Endothelial cell of umbilical vein (primary cell): ENCODE results near the gene SPAG16. TPM values are rescaled to one million over a fixed set of nuclear protein-coding genes. Genes with fewer than 3 reads are reported as not detected.

Source experiments
- BruUV-seq: library from RNA; stranded (reverse); fragments of 400-500 nt; replicated peaks from 2 replicates; lab custom pipeline; 2021; lab: Mats Ljungman, UMichigan
- CTCF ChIA-PET: fragments of 300-600, 350-600 bp; sonication (Branson Sonifier 250); formaldehyde crosslinking; loops from one replicate; lab custom pipeline; 2021; ENCODE audit warnings: antibody characterized with exemption, inconsistent platforms; lab: Charles Lee
- POLR2A ChIA-PET: fragments of 300-600, 350-600 bp; sonication (Branson Sonifier 250); formaldehyde crosslinking; loops from one replicate; lab custom pipeline; 2021; ENCODE audit warnings: antibody characterized with exemption, inconsistent platforms; lab: Charles Lee
- DNase-seq: peaks from one replicate; pipeline ENCODE4 v3.0.0-alpha.2; 2011; ENCODE audit warnings: low read depth, low spot score
- FAIRE-seq: peaks from 2 replicates; lab custom pipeline; 2011; peaks lifted over from hg19 to GRCh38; lab: Jason Lieb, UNC
- H2AFZ ChIP-seq: 2 replicates; pipeline ENCODE4 v1.6.0; 2012; ENCODE audit warnings: low read depth, low read length, control low read depth, inconsistent platforms
- H3K27ac ChIP-seq: 2 replicates; pipeline ENCODE4 v1.5.1; 2011; ENCODE audit warnings: low read depth, mild to moderate bottlenecking, control low read depth, low read length, moderate library complexity; ENCODE audit not compliant: insufficient read depth
- H3K27me3 ChIP-seq, 2 experiments: 2 replicates each; pipeline versions ENCODE4 v1.6.0 to v1.6.1; 2011; ENCODE audit warnings: low read length in 2 of 2, mixed read lengths in 1 of 2; ENCODE audit not compliant: control insufficient read depth in 2 of 2, insufficient read depth in 2 of 2
- H3K36me3 ChIP-seq, 2 experiments: 2 replicates in 1 of 2; 3 replicates in 1 of 2; pipeline ENCODE4 v1.5.1; 2011; ENCODE audit warnings: low read length in 2 of 2, mild to moderate bottlenecking in 1 of 2, moderate library complexity in 1 of 2; ENCODE audit not compliant: control insufficient read depth in 2 of 2, insufficient read depth in 2 of 2; ENCODE audit errors: extremely low read depth in 1 of 2
- H3K4me1 ChIP-seq: 3 replicates; pipeline ENCODE4 v1.5.1; 2011; ENCODE audit warnings: mild to moderate bottlenecking, low read length; ENCODE audit not compliant: control insufficient read depth, insufficient read depth; ENCODE audit errors: extremely low read depth
- H3K4me2 ChIP-seq: 2 replicates; pipeline ENCODE4 v1.6.1; 2011; ENCODE audit warnings: low read length, control low read depth, mixed read lengths; ENCODE audit not compliant: insufficient read depth
- H3K4me3 ChIP-seq, 3 experiments: fragments of 200-600 bp in 1 of 3; sonication (generic), shearing (Covaris generic) in 1 of 3; replicated peaks in 1 of 3; 2 replicates each; pipeline ENCODE4 v1.5.1; 2011 to 2016; ENCODE audit warnings: control low read depth in 3 of 3, low read length in 3 of 3, mild to moderate bottlenecking in 2 of 3, inconsistent platforms in 1 of 3, low read depth in 1 of 3, moderate library complexity in 1 of 3; ENCODE audit not compliant: insufficient read depth in 1 of 3
- H3K79me2 ChIP-seq: 2 replicates; pipeline ENCODE4 v1.6.0; 2012; ENCODE audit warnings: low read length, inconsistent platforms; ENCODE audit not compliant: control insufficient read depth, insufficient read depth
- H3K9ac ChIP-seq: replicated peaks from 2 replicates; pipeline ENCODE3; 2011; ENCODE audit warnings: low read length, control low read depth; ENCODE audit not compliant: insufficient read depth; ENCODE audit errors: extremely low read depth
- H3K9me1 ChIP-seq: replicated peaks from 3 replicates; pipeline ENCODE4 v1.6.0; 2011; ENCODE audit warnings: mild to moderate bottlenecking, low read length; ENCODE audit not compliant: control insufficient read depth, insufficient read depth; ENCODE audit errors: extremely low read depth
- H3K9me3 ChIP-seq: replicated peaks from 2 replicates; pipeline ENCODE4 v1.5.1; 2012; ENCODE audit warnings: low read length, inconsistent platforms; ENCODE audit not compliant: control insufficient read depth, insufficient read depth
- H4K20me1 ChIP-seq: replicated peaks from 2 replicates; pipeline ENCODE3; 2011; ENCODE audit warnings: mild to moderate bottlenecking, low read length; ENCODE audit not compliant: control insufficient read depth, insufficient read depth; ENCODE audit errors: extremely low read depth
- EZH2 ChIP-seq: IDR thresholded peaks from 2 replicates; pipeline ENCODE4 v1.6.1; 2012; ENCODE audit warnings: borderline replicate concordance, low read depth, mild to moderate bottlenecking, moderate library complexity, low read length, inconsistent platforms; ENCODE audit not compliant: severe bottlenecking
- FOS ChIP-seq: IDR thresholded peaks from 2 replicates; pipeline ENCODE4 v1.6.1; 2011; ENCODE audit warnings: mild to moderate bottlenecking, low read length, moderate library complexity, borderline replicate concordance; ENCODE audit not compliant: insufficient read depth
- GATA2 ChIP-seq: IDR thresholded peaks from 2 replicates; pipeline ENCODE4 v1.7.0; 2011; ENCODE audit warnings: low read depth, mild to moderate bottlenecking, moderate library complexity, mixed read lengths, low read length; ENCODE audit not compliant: insufficient read length, insufficient read depth
- JUN ChIP-seq: IDR thresholded peaks from 2 replicates; pipeline ENCODE4 v1.6.1; 2011; ENCODE audit warnings: borderline replicate concordance, low read depth; ENCODE audit not compliant: insufficient read length, insufficient read depth
- MYC ChIP-seq: IDR thresholded peaks from one replicate; pipeline ENCODE4 v1.6.1; 2011; ENCODE audit warnings: mild to moderate bottlenecking, low read depth, low read length
- POLR2A ChIP-seq: IDR thresholded peaks from 2 replicates; pipeline ENCODE4 v1.6.1; 2012; ENCODE audit warnings: low read depth, mild to moderate bottlenecking, control low read depth, low read length
- POLR2AphosphoS5 ChIP-seq: IDR thresholded peaks from 2 replicates; pipeline ENCODE4 v1.6.1; 2012; ENCODE audit warnings: low read depth, mild to moderate bottlenecking, control low read depth, low read length, moderate library complexity; ENCODE audit not compliant: insufficient read depth
- dilution Hi-C: fragments of 300-500 bp; cut with MboI; formaldehyde crosslinking; loops from one replicate; pipeline ENCODE4 v1.15.0; 2019; ENCODE audit warnings: low sequenced_read_pairs; ENCODE audit not compliant: extremely low pct_ligation_motif_present
- intact Hi-C: fragments of 100-400 bp; cut with micrococcal nuclease; formaldehyde crosslinking; loops from one replicate; pipeline ENCODE4 v1.10.0; 2022
- polyA plus RNA-seq, 4 experiments: library from polyadenylated mRNA; depleted of rRNA in 3 of 4; stranded (reverse) in 3 of 4; unstranded in 1 of 4; fragments of >200 nt; gene quantifications; 2 replicates each; pipeline versions ENCODE4 v1.2.1 to v1.2.3, GENCODE V29; 2011 to 2012; ENCODE audit warnings: missing spikeins in 1 of 4
- total RNA-seq: library from RNA; stranded (reverse); gene quantifications from 2 replicates; pipeline ENCODE4 v1.2.3, GENCODE V29; 2021
- TF ChIP-seq, protein P1 (sequence below): IDR thresholded peaks from 2 replicates; pipeline ENCODE4 v1.6.1; 2011; ENCODE audit not compliant: insufficient read depth, insufficient read length
- TF ChIP-seq, protein P2 (sequence below), 2 donors: IDR thresholded peaks; 1 replicate in 1 of 2; 2 replicates in 1 of 2; pipeline ENCODE4 v1.5.1; 2011; ENCODE audit warnings: low read length in 2 of 2, mild to moderate bottlenecking in 2 of 2, moderate library complexity in 2 of 2, control low read depth in 1 of 2, inconsistent platforms in 1 of 2, low read depth in 1 of 2; ENCODE audit not compliant: insufficient read depth in 1 of 2; ENCODE audit errors: extremely low read depth in 1 of 2

SPAG16 gene
- total and polyA plus RNA-seq, 2 donors (not counting 3 experiments of a cell fraction or from before 2014, with no cell fraction given), result 4.0 to 7.7 TPM

DNA sequence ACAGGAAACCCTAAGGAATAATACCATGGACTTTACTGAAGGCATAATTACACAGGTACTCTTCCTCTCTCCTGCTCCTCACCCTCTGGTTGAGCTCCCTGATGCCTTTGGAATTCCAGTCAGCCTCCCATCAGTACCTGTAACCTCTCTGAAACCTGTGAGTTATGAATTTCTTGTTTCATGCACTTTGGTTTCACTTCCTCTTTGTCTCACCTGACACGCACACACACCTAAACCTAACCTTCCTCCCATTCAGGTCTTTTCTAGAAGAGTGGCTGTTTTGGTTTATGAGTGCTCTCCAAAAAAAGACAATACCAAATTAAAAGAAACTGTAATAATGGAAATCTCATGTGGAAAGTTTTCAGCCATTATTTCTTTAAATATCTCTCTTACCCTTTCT lies 675.3 kb downstream of the SPAG16 start:
- Histone ChIP-seq H2AFZ (no peak overlapping the region), H3K9me3 (no peaks in the 10 kb centered on the region), H3K4me1 (no peaks in the 10 kb centered on the region), H3K9ac (no peak overlapping the region), H4K20me1 (no peaks in the 10 kb centered on the region), H3K79me2 (no peaks in the 10 kb centered on the region), H3K4me2 (no peak overlapping the region), H3K9me1 (no peaks in the 10 kb centered on the region), H3K4me3 (no peak overlapping the region), H3K27me3 (no peaks in the 10 kb centered on the region), H3K36me3 (no peaks in the 10 kb centered on the region), H3K27ac (no peak overlapping the region)
- ChIA-PET POLR2A (no interaction called here), CTCF (no interaction called here)
- FAIRE-seq, result no peak
- TF ChIP-seq, protein P1, sequence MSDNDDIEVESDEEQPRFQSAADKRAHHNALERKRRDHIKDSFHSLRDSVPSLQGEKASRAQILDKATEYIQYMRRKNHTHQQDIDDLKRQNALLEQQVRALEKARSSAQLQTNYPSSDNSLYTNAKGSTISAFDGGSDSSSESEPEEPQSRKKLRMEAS, result no peak
- TF ChIP-seq MYC (no peak), FOS (no peak), GATA2 (no peak), POLR2AphosphoS5 (no peak), POLR2A (no peak), JUN (no peak), EZH2 (no peak)
- TF ChIP-seq, protein P2, sequence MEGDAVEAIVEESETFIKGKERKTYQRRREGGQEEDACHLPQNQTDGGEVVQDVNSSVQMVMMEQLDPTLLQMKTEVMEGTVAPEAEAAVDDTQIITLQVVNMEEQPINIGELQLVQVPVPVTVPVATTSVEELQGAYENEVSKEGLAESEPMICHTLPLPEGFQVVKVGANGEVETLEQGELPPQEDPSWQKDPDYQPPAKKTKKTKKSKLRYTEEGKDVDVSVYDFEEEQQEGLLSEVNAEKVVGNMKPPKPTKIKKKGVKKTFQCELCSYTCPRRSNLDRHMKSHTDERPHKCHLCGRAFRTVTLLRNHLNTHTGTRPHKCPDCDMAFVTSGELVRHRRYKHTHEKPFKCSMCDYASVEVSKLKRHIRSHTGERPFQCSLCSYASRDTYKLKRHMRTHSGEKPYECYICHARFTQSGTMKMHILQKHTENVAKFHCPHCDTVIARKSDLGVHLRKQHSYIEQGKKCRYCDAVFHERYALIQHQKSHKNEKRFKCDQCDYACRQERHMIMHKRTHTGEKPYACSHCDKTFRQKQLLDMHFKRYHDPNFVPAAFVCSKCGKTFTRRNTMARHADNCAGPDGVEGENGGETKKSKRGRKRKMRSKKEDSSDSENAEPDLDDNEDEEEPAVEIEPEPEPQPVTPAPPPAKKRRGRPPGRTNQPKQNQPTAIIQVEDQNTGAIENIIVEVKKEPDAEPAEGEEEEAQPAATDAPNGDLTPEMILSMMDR (IDR thresholded peaks at IDR 0.05; ENCODE audit: extremely low read depth in 1 of 2, insufficient read depth in 1 of 2, low read depth in 1 of 2, low read length in 2 of 2), result no peak
- dilution Hi-C loops, result no loop called here
- intact Hi-C loops, result no loop called here
- no TSS peak for BruUV-seq
- no peak for DNase-seq
